PC-3 (cell line): ENCODE measurements around the gene EPB41L4B. TPM values are rescaled to one million over a fixed set of nuclear protein-coding genes. Genes with fewer than 3 reads are reported as not detected.
A peak's percentile ranks its signal among the peaks of the same experiment; 100 is the strongest.

ENCODE experiments used
- ATAC-seq: fragments of 200-7000 bp; cut with Tn5 transposase; 2 replicates; pipeline ENCODE4 v1.9.1; 2020; ENCODE audit warnings: mild to moderate bottlenecking, moderate library complexity
- BruUV-seq: library from RNA; stranded (reverse); fragments of 400-500 nt; replicated peaks from 2 replicates; lab custom pipeline; 2021; lab: Mats Ljungman, UMichigan
- CTCF ChIA-PET: fragments of 300-600 bp; sonication (Branson Sonifier 250); formaldehyde crosslinking; loops from one replicate; lab custom pipeline; 2022; ENCODE audit warnings: antibody characterized with exemption; lab: Charles Lee
- POLR2A ChIA-PET: fragments of 300-600 bp; sonication (Branson Sonifier 250); formaldehyde crosslinking; loops from one replicate; lab custom pipeline; 2022; ENCODE audit warnings: antibody characterized with exemption; ENCODE audit not compliant: unreplicated experiment; lab: Charles Lee
- DNase-seq: peaks from one replicate; pipeline ENCODE4 v3.0.0-alpha.2; 2015
- H2AFZ ChIP-seq: fragments of 300-600 bp; sonication (generic); 2 replicates; pipeline ENCODE4 v1.6.0; 2016; ENCODE audit warnings: antibody characterized with exemption, low read length
- H3F3A ChIP-seq: fragments of 300-600 bp; sonication (generic); one replicate; pipeline ENCODE4 v1.6.0; 2017; ENCODE audit warnings: antibody characterized with exemption, low read length, control low read depth, mild to moderate bottlenecking; ENCODE audit not compliant: unreplicated experiment
- H3K27ac ChIP-seq: fragments of 300-600 bp; sonication (generic); 2 replicates; pipeline ENCODE4 v1.5.1; 2016; ENCODE audit warnings: mild to moderate bottlenecking, low read length
- H3K27me3 ChIP-seq: fragments of 300-600 bp; sonication (generic); 2 replicates; pipeline ENCODE4 v1.6.1; 2016; ENCODE audit warnings: low read length, mixed read lengths
- H3K36me3 ChIP-seq: fragments of 300-600 bp; sonication (generic); 2 replicates; pipeline ENCODE4 v1.6.1; 2016; ENCODE audit warnings: low read depth, mixed run types, low read length, mixed read lengths
- H3K4me1 ChIP-seq: fragments of 300-600 bp; sonication (generic); 2 replicates; pipeline ENCODE4 v1.5.1; 2016; ENCODE audit warnings: low read length; ENCODE audit not compliant: insufficient read depth
- H3K4me2 ChIP-seq: fragments of 300-600 bp; sonication (generic); 2 replicates; pipeline ENCODE4 v1.6.0; 2016; ENCODE audit warnings: low read length
- H3K4me3 ChIP-seq: fragments of 300-600 bp; sonication (generic); 2 replicates; pipeline ENCODE4 v1.5.1; 2016; ENCODE audit warnings: mild to moderate bottlenecking, low read length, mixed read lengths
- H3K79me2 ChIP-seq: fragments of 300-600 bp; sonication (generic); 2 replicates; pipeline ENCODE4 v1.6.1; 2017; ENCODE audit warnings: low read length, mixed read lengths
- H3K9ac ChIP-seq: fragments of 300-600 bp; sonication (generic); 2 replicates; pipeline ENCODE4 v1.6.0; 2016; ENCODE audit warnings: mild to moderate bottlenecking, low read length
- H3K9me2 ChIP-seq: fragments of 300-600 bp; sonication (generic); replicated peaks from 2 replicates; pipeline ENCODE4 v1.6.1; 2016; ENCODE audit warnings: mixed run types, low read length, mixed read lengths
- H3K9me3 ChIP-seq: fragments of 300-600 bp; sonication (generic); 2 replicates; pipeline ENCODE4 v1.6.1; 2016; ENCODE audit warnings: low read length, mixed read lengths
- H4K20me1 ChIP-seq: fragments of 300-600 bp; sonication (generic); 2 replicates; pipeline ENCODE4 v1.6.1; 2016; ENCODE audit warnings: low read length, mixed read lengths
- EZH2 ChIP-seq: fragments of 300-600 bp; sonication (generic); IDR thresholded peaks from one replicate; pipeline ENCODE4 v1.6.1; 2017; ENCODE audit warnings: antibody characterized with exemption, mild to moderate bottlenecking, low read length; ENCODE audit not compliant: unreplicated experiment
- EZH2phosphoT487 ChIP-seq: fragments of 300-600 bp; sonication (generic); IDR thresholded peaks from 2 replicates; pipeline ENCODE4 v1.6.1; 2018; ENCODE audit warnings: mild to moderate bottlenecking, antibody characterized with exemption, low read length, borderline replicate concordance
- intact Hi-C: fragments of 100-400 bp; cut with micrococcal nuclease; formaldehyde crosslinking; loops from 2 replicates; pipeline ENCODE4 v1.9.0; 2023
- total RNA-seq: library from RNA; depleted of rRNA; stranded (reverse); fragments of >200 nt; gene quantifications from 2 replicates; pipeline ENCODE4 v1.2.3, GENCODE V29; 2014
- TF ChIP-seq, protein P1 (sequence below): fragments of 300-600 bp; sonication (generic); conservative IDR thresholded peaks from 2 replicates; pipeline ENCODE4 v1.5.1; 2017; ENCODE audit warnings: antibody characterized with exemption, low read depth, mild to moderate bottlenecking, low read length

The EPB41L4B gene
- total RNA-seq, 1 experiment from 2014 or later: 11.2 TPM

- Histone ChIP-seq H3K9me3 (no peaks in the 10 kb centered on the region), H3K36me3 (peaks cover 6% of the 10 kb centered on the region; the same call in 1 of the 2 replicates), H3K4me3 (no peak overlapping the region), H4K20me1 (no peaks in the 10 kb centered on the region), H3K9ac (no peak overlapping the region), H2AFZ (no peak overlapping the region), H3K9me2 (no peaks in the 10 kb centered on the region), H3F3A (no peaks in the 10 kb centered on the region), H3K4me2 (no peak overlapping the region), H3K79me2 (no peaks in the 10 kb centered on the region), H3K27ac (no peak overlapping the region), H3K27me3 (no peaks in the 10 kb centered on the region), H3K4me1 (peaks cover 27% of the 10 kb centered on the region)
- ChIA-PET POLR2A (no interaction called here), CTCF (no interaction called here)
- ATAC-seq: no peak
- no peak for TF ChIP-seq EZH2phosphoT487
- TF ChIP-seq, protein P1, sequence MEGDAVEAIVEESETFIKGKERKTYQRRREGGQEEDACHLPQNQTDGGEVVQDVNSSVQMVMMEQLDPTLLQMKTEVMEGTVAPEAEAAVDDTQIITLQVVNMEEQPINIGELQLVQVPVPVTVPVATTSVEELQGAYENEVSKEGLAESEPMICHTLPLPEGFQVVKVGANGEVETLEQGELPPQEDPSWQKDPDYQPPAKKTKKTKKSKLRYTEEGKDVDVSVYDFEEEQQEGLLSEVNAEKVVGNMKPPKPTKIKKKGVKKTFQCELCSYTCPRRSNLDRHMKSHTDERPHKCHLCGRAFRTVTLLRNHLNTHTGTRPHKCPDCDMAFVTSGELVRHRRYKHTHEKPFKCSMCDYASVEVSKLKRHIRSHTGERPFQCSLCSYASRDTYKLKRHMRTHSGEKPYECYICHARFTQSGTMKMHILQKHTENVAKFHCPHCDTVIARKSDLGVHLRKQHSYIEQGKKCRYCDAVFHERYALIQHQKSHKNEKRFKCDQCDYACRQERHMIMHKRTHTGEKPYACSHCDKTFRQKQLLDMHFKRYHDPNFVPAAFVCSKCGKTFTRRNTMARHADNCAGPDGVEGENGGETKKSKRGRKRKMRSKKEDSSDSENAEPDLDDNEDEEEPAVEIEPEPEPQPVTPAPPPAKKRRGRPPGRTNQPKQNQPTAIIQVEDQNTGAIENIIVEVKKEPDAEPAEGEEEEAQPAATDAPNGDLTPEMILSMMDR: no peak
- no peak for TF ChIP-seq EZH2
- BruUV-seq: no TSS peak
- intact Hi-C loops: no loop called here
- DNase-seq: no peak
Observed at GRCh38 chr9:109241207-109241606, 79.7 kb downstream of the EPB41L4B start.

DNA sequence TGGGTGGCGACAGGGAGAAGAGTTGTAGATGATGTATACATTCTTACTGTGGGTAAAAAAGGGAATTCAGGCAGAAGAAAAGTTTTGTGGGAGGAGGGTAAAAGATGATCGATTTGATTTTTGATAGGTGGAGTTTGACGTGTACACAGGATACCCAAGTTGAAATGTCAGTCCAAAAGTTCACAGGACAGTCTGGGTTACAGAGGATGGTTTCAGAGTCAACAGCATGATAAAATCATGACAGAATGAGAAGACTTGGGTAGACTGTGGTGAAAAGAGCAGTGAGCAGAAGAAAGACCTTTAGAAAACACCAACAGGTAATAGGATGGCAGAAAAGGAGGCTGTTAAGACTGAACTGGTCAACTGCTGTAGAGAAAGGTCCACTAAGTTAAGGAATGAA lies 81.6 kb downstream of the EPB41L4B start:
- Histone ChIP-seq H3K79me2 (no peaks in the 10 kb centered on the region), H3F3A (no peaks in the 10 kb centered on the region), H4K20me1 (no peaks in the 10 kb centered on the region), H3K27ac (peak overlapping the region; percentile 14; the same call in 1 of the 2 replicates), H3K9ac (no peak overlapping the region), H3K4me1 (peaks cover 13% of the 10 kb centered on the region), H2AFZ (no peak overlapping the region), H3K4me2 (0 out of 2 replicates have a peak overlapping the region, but pooled peaks have one; percentile 10), H3K4me3 (no peak overlapping the region), H3K9me3 (no peaks in the 10 kb centered on the region), H3K27me3 (no peaks in the 10 kb centered on the region), H3K36me3 (peaks cover 6% of the 10 kb centered on the region; the same call in 1 of the 2 replicates), H3K9me2 (no peaks in the 10 kb centered on the region)
- ChIA-PET POLR2A (no interaction called here), CTCF (no interaction called here)
- intact Hi-C loops: no loop called here
- TF ChIP-seq EZH2phosphoT487: no peak
- no TSS peak for BruUV-seq
- ATAC-seq: no peak
- no peak for DNase-seq

DNA sequence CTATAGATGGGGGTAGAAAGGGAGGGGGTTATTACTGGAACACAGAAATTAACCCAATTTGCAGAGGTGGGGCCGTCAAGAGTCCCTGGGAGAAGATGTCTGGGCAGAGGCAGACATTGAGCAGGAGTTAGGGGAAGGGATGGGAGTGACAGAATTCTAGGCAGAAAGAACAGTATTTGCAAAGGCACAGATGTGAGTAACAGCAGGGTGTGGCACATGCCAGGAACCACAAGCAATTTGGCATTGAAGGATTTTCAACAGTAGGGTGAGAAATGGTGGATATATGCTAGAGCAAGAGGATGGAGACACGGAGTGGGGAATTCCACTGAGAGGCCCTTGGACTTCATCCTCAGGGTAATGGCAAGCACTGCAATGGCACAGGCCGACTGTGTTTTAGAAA lies 82.2 kb downstream of the EPB41L4B start:
- peak overlapping the region; percentile 24; the same call in 1 of the 2 replicates for H3K4me2 ChIP-seq
- POLR2A ChIA-PET: no interaction called here

More for the DNA sequence above, 82.2 kb downstream of the EPB41L4B start:
- CTCF ChIA-PET: no interaction called here
- no peaks in the 10 kb centered on the region for H3F3A ChIP-seq
- H3K27ac ChIP-seq: peak overlapping the region; percentile 14; the same call in 1 of the 2 replicates
- H2AFZ ChIP-seq: no peak overlapping the region
- H4K20me1 ChIP-seq: no peaks in the 10 kb centered on the region
- no peak overlapping the region for H3K9ac ChIP-seq
- H3K9me2 ChIP-seq: no peaks in the 10 kb centered on the region
- peak; percentile 98 for ATAC-seq
- H3K9me3 ChIP-seq: no peaks in the 10 kb centered on the region
- H3K27me3 ChIP-seq: no peaks in the 10 kb centered on the region
- H3K4me3 ChIP-seq: no peak overlapping the region
- intact Hi-C loops: no loop called here
- H3K4me1 ChIP-seq: peaks cover 13% of the 10 kb centered on the region
- peak; percentile 66 for DNase-seq
- no peaks in the 10 kb centered on the region for H3K79me2 ChIP-seq
- TF ChIP-seq, protein P1: no peak
- TF ChIP-seq EZH2 (no peak), EZH2phosphoT487 (no peak)
- no TSS peak for BruUV-seq
- peaks cover 6% of the 10 kb centered on the region; the same call in 1 of the 2 replicates for H3K36me3 ChIP-seq
